Astrocyte (in vitro differentiated cells and primary cell): ENCODE measurements around the gene RECQL5. TPM values are rescaled to one million over a fixed set of nuclear protein-coding genes. Genes with fewer than 3 reads are reported as not detected.

ENCODE experiments used
- DNase-seq: peaks from one replicate; pipeline ENCODE4 v3.0.0-alpha.2; 2010; ENCODE audit warnings: low read depth
- FAIRE-seq: peaks from 2 replicates; lab custom pipeline; 2011; peaks lifted over from hg19 to GRCh38; lab: Jason Lieb, UNC
- H2AFZ ChIP-seq: 2 replicates; pipeline ENCODE4 v1.6.0; 2012; ENCODE audit warnings: low read depth, low read length, inconsistent platforms
- H3K27ac ChIP-seq: 2 replicates; pipeline ENCODE4 v1.5.1; 2011; ENCODE audit warnings: low read depth, low read length, inconsistent platforms
- H3K27me3 ChIP-seq: 2 replicates; pipeline ENCODE4 v1.6.0; 2011; ENCODE audit warnings: low read length, inconsistent platforms; ENCODE audit not compliant: insufficient read depth
- H3K36me3 ChIP-seq: 2 replicates; pipeline ENCODE4 v1.5.1; 2011; ENCODE audit warnings: low read length, inconsistent platforms; ENCODE audit not compliant: insufficient read depth
- H3K4me1 ChIP-seq: 2 replicates; pipeline ENCODE4 v1.5.1; 2011; ENCODE audit warnings: low read length, inconsistent platforms; ENCODE audit not compliant: insufficient read depth
- H3K4me2 ChIP-seq: 2 replicates; pipeline ENCODE4 v1.6.0; 2012; ENCODE audit warnings: low read length, inconsistent platforms
- H3K4me3 ChIP-seq: 2 replicates; pipeline ENCODE4 v1.5.1; 2011; ENCODE audit warnings: low read depth, mild to moderate bottlenecking, low read length, inconsistent platforms; ENCODE audit not compliant: insufficient read depth
- H3K79me2 ChIP-seq: 2 replicates; pipeline ENCODE4 v1.6.0; 2012; ENCODE audit warnings: mild to moderate bottlenecking, low read length, inconsistent platforms; ENCODE audit not compliant: insufficient read depth
- H3K9ac ChIP-seq: 2 replicates; pipeline ENCODE4 v1.6.0; 2012; ENCODE audit warnings: mild to moderate bottlenecking, low read length, inconsistent platforms
- H3K9me3 ChIP-seq: 2 replicates; pipeline ENCODE4 v1.5.1; 2012; ENCODE audit warnings: low read depth, mild to moderate bottlenecking, low read length, inconsistent platforms; ENCODE audit not compliant: insufficient read depth
- H4K20me1 ChIP-seq: 2 replicates; pipeline ENCODE4 v1.6.0; 2012; ENCODE audit warnings: low read length, inconsistent platforms; ENCODE audit not compliant: insufficient read depth
- H3K27ac Mint-ChIP-seq: one replicate; pipeline ENCODE4 v1.8.0; 2021; ENCODE audit warnings: mild to moderate bottlenecking, mixed read lengths; ENCODE audit not compliant: unreplicated experiment
- H3K27me3 Mint-ChIP-seq: one replicate; pipeline ENCODE4 v1.8.0; 2021; ENCODE audit warnings: low read depth, mixed read lengths; ENCODE audit not compliant: unreplicated experiment
- H3K36me3 Mint-ChIP-seq: one replicate; pipeline ENCODE4 v1.8.0; 2021; ENCODE audit warnings: low read depth, mixed read lengths; ENCODE audit not compliant: unreplicated experiment
- H3K4me1 Mint-ChIP-seq: one replicate; pipeline ENCODE4 v1.8.0; 2021; ENCODE audit warnings: low read depth, mixed read lengths; ENCODE audit not compliant: unreplicated experiment
- H3K4me3 Mint-ChIP-seq: one replicate; pipeline ENCODE4 v1.8.0; 2021; ENCODE audit warnings: mild to moderate bottlenecking, moderate library complexity, mixed read lengths; ENCODE audit not compliant: unreplicated experiment
- H3K9me3 Mint-ChIP-seq: one replicate; pipeline ENCODE4 v1.8.0; 2021; ENCODE audit warnings: mild to moderate bottlenecking, mixed read lengths; ENCODE audit not compliant: unreplicated experiment
- CTCF ChIP-seq: IDR thresholded peaks from 2 replicates; pipeline ENCODE4 v1.5.1; 2011; ENCODE audit warnings: low read depth, mild to moderate bottlenecking, inconsistent platforms, low read length, moderate library complexity; ENCODE audit not compliant: insufficient read depth
- EZH2 ChIP-seq: IDR thresholded peaks from 2 replicates; pipeline ENCODE4 v1.6.1; 2012; ENCODE audit warnings: mild to moderate bottlenecking, low read length, inconsistent platforms; ENCODE audit not compliant: insufficient read depth
- total RNA-seq: library from RNA; stranded (reverse); gene quantifications from 2 replicates; pipeline ENCODE4 v1.2.1, GENCODE V29; 2021

RECQL5 gene
- total RNA-seq, 1 donor from 2014 or later, result 25.9 TPM

- DNase-seq (peak; percentile 74), FAIRE-seq (peak; percentile 43)
- no peak for TF ChIP-seq EZH2
- Mint-ChIP-seq H3K36me3 (peaks cover 13% of the 10 kb centered on the region), H3K4me1 (peaks cover 56% of the 10 kb centered on the region), H3K9me3 (no peaks in the 10 kb centered on the region), H3K4me3 (no peak overlapping the region), H3K27ac (peak overlapping the region; percentile 43), H3K27me3 (no peaks in the 10 kb centered on the region)
- peaks cover 64% of the 10 kb centered on the region for H3K4me1 ChIP-seq
- peak overlapping the region; percentile 73 for H3K4me2 ChIP-seq
- H2AFZ ChIP-seq, result no peak overlapping the region
- peaks cover 88% of the 10 kb centered on the region for H3K79me2 ChIP-seq
- no peaks in the 10 kb centered on the region for H3K9me3 ChIP-seq
- peak overlapping the region; percentile 24 for H3K4me3 ChIP-seq
- H3K27me3 ChIP-seq, result no peaks in the 10 kb centered on the region
- H3K9ac ChIP-seq, result peak overlapping the region; percentile 37
- peak overlapping the region; percentile 58 for H3K27ac ChIP-seq
- H4K20me1 ChIP-seq, result peaks cover 30% of the 10 kb centered on the region
- peaks cover 5% of the 10 kb centered on the region for H3K36me3 ChIP-seq
These were observed 16.6 kb upstream of the RECQL5 start for GRCh38 chr17:75683583-75683982.

- H3K4me1 ChIP-seq, result peaks cover 66% of the 10 kb centered on the region
- FAIRE-seq, result no peak
- no peaks in the 10 kb centered on the region for H3K27me3 ChIP-seq
- no peak for TF ChIP-seq CTCF
- no peak for TF ChIP-seq EZH2
- H3K9me3 ChIP-seq, result no peaks in the 10 kb centered on the region
- Mint-ChIP-seq H3K27me3 (no peaks in the 10 kb centered on the region), H3K4me1 (peaks cover 49% of the 10 kb centered on the region), H3K9me3 (no peaks in the 10 kb centered on the region), H3K27ac (peak overlapping the region; percentile 72), H3K36me3 (peaks cover 9% of the 10 kb centered on the region), H3K4me3 (no peak overlapping the region)
- H2AFZ ChIP-seq, result no peak overlapping the region
- peak overlapping the region; percentile 24 for H3K4me2 ChIP-seq
- peak; percentile 75 for DNase-seq
- H4K20me1 ChIP-seq, result peaks cover 35% of the 10 kb centered on the region
- peak overlapping the region; percentile 38 for H3K9ac ChIP-seq
- peak overlapping the region; percentile 45 for H3K27ac ChIP-seq
- H3K79me2 ChIP-seq, result peaks cover 86% of the 10 kb centered on the region
- H3K36me3 ChIP-seq, result peaks cover 15% of the 10 kb centered on the region
- no peak overlapping the region for H3K4me3 ChIP-seq
These were observed 14.3 kb upstream of the RECQL5 start for GRCh38 chr17:75681289-75681688.

GRCh38 chr17:75680431-75680830, 13.5 kb upstream of the RECQL5 start:
- Histone ChIP-seq H3K9ac (peak overlapping the region; percentile 38), H3K9me3 (no peaks in the 10 kb centered on the region), H3K27ac (peak overlapping the region; percentile 45), H3K36me3 (peaks cover 18% of the 10 kb centered on the region), H3K4me3 (no peak overlapping the region), H3K4me1 (peaks cover 61% of the 10 kb centered on the region), H3K79me2 (peaks cover 86% of the 10 kb centered on the region), H2AFZ (no peak overlapping the region), H3K4me2 (peak overlapping the region; percentile 24), H3K27me3 (no peaks in the 10 kb centered on the region), H4K20me1 (peaks cover 35% of the 10 kb centered on the region)
- DNase-seq, result no peak
- Mint-ChIP-seq H3K36me3 (peaks cover 8% of the 10 kb centered on the region), H3K27me3 (no peaks in the 10 kb centered on the region), H3K27ac (peak overlapping the region; percentile 72), H3K4me1 (peaks cover 43% of the 10 kb centered on the region), H3K4me3 (no peak overlapping the region), H3K9me3 (no peaks in the 10 kb centered on the region)
- no peak for TF ChIP-seq EZH2
- no peak for TF ChIP-seq CTCF
- no peak for FAIRE-seq
